ENCODE data around the gene STRADA.
A peak's percentile ranks its signal among the peaks of the same experiment; 100 is the strongest.

STRADA gene

DNA sequence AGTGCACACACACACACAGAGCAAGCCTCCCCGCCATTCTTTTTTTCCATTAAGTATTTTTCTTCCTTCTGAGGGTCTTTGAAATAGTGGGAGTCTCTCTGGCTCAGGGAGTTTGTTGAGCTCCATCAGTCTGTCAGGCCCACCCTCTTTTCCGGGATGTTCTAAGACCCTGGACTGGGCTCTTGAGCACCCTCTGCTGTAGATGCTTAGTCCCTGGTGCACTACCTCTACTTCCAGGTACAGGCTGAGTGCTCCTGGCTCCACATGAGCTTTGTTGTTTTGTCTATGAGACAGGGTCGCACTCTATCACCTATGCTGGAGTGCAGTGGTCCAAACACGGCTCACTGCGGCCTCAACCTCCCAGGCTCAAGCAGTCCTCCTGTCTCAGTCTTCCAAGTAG lies 62.4 kb downstream of the STRADA start:
- H3K27me3 Mint-ChIP-seq (ENCODE audit: low read depth, poor library complexity): no peaks in the 10 kb centered on the region
- DNase-seq: no peak
- peaks cover 30% of the 10 kb centered on the region for H3K36me3 Mint-ChIP-seq (ENCODE audit: low read depth)
- no peaks in the 10 kb centered on the region for H3K9me3 Mint-ChIP-seq
- H3K4me3 Mint-ChIP-seq: no peak overlapping the region
- TF ChIP-seq, protein P1, sequence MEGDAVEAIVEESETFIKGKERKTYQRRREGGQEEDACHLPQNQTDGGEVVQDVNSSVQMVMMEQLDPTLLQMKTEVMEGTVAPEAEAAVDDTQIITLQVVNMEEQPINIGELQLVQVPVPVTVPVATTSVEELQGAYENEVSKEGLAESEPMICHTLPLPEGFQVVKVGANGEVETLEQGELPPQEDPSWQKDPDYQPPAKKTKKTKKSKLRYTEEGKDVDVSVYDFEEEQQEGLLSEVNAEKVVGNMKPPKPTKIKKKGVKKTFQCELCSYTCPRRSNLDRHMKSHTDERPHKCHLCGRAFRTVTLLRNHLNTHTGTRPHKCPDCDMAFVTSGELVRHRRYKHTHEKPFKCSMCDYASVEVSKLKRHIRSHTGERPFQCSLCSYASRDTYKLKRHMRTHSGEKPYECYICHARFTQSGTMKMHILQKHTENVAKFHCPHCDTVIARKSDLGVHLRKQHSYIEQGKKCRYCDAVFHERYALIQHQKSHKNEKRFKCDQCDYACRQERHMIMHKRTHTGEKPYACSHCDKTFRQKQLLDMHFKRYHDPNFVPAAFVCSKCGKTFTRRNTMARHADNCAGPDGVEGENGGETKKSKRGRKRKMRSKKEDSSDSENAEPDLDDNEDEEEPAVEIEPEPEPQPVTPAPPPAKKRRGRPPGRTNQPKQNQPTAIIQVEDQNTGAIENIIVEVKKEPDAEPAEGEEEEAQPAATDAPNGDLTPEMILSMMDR (IDR thresholded peaks at IDR 0.05): no peak
- no peak overlapping the region for H3K27ac Mint-ChIP-seq
- H3K4me1 Mint-ChIP-seq: peaks cover 21% of the 10 kb centered on the region

DNA sequence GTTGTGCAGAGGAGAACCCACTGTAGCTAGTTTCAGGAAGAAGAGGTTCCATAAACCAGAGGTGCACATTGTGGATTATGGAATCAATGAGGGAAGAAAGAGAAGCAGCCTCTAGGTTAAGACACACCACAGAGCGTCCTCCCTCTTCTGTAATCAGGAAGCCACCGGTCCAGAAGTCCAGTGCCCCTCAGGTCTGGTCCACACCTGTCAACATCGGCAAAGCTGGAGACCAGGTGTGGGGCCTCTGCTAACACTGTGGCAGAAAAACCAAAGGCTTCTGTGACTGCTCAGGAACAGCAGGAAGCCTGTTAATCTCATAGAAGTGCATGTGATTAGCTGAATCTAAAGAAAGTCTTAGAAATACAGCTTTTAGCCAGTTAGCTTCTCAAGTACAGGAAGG lies 65.0 kb downstream of the STRADA start:
- no peak for DNase-seq
- Mint-ChIP-seq H3K27me3 (ENCODE audit: low read depth, poor library complexity) (no peaks in the 10 kb centered on the region), H3K27ac (peak overlapping the region; percentile 36), H3K4me1 (peaks cover 21% of the 10 kb centered on the region), H3K36me3 (ENCODE audit: low read depth) (peaks cover 12% of the 10 kb centered on the region), H3K4me3 (no peak overlapping the region), H3K9me3 (no peaks in the 10 kb centered on the region)
- TF ChIP-seq, protein P1 (IDR thresholded peaks at IDR 0.05): no peak

DNA sequence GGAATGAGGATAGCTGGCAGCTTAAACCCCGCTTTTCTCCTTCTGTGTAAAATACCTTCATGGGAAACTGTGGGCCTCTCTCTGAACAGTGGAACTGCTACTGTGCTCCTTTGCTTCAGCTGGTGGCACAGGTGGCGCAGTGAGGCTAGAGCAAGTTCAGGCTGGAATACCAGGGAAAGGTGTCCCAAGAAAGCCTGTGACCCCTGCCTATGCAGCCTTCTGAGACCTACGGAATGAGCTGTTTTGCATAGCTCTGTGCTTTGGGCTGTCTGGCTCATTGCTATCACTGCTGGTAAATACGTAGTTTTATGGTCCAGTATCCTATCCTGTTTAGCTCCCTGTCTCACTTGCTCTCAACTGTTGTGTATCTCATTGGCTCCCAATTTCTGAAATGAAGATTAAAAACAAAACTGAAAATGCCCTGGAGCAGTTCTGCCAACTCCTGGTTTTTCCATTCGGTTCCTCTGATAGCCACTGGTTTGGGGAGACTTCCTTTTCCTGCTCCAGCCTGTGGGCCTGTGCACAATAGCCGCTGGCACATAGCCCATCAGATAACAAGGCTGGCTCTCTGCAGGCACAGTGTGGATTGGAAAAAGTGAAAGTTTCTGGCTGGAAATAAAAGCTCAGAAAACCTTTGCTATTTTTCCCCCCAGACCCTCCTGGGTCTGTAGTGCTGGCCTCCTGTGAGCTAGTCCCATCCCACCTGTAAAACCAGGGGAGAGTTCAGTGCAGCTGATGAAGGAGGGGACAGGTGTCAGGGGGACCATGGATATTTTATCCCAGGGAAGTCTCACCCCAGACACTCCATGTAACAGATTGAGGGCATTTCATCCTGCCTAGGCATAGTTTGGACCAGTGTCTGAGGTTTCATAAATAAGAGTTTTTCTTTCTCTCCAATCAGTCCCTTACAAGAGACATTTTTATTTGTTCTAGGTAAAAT lies 65.7 kb downstream of the STRADA start:
- TF ChIP-seq, protein P1 (IDR thresholded peaks at IDR 0.05): no peak
- H3K9me3 Mint-ChIP-seq: no peaks in the 10 kb centered on the region
- H3K4me1 Mint-ChIP-seq: peaks cover 21% of the 10 kb centered on the region
- peak overlapping the region; percentile 66 for H3K27ac Mint-ChIP-seq
- H3K4me3 Mint-ChIP-seq: no peak overlapping the region
- H3K27me3 Mint-ChIP-seq (ENCODE audit: low read depth, poor library complexity): no peaks in the 10 kb centered on the region
- DNase-seq: no peak
- peaks cover 7% of the 10 kb centered on the region for H3K36me3 Mint-ChIP-seq (ENCODE audit: low read depth)

DNA sequence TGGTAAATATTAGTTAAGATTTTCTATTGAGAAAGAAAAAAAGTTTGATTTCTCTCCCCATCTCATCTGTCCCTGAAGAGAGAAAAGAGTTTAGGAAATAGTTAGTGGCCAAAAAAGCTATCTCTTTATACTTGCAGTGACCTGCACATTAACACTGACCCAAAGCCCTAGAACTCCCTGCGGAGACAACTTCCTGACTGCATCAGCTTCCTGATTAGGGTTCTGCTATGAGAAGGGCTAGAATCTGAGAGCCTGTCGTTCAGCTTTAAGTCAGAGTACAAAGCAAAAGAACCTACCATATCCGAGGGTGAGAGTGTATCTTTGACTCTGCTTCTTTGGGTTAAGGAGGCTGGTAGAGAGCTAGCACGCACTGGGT lies 66.4 kb downstream of the STRADA start:
- H3K4me3 Mint-ChIP-seq: no peak overlapping the region
- no peaks in the 10 kb centered on the region for H3K9me3 Mint-ChIP-seq
- peak overlapping the region; percentile 66 for H3K27ac Mint-ChIP-seq
- TF ChIP-seq, protein P1 (IDR thresholded peaks at IDR 0.05): no peak
- H3K27me3 Mint-ChIP-seq (ENCODE audit: low read depth, poor library complexity): no peaks in the 10 kb centered on the region
- DNase-seq: no peak
- peaks cover 21% of the 10 kb centered on the region for H3K4me1 Mint-ChIP-seq
- H3K36me3 Mint-ChIP-seq (ENCODE audit: low read depth): peaks cover 12% of the 10 kb centered on the region

DNA sequence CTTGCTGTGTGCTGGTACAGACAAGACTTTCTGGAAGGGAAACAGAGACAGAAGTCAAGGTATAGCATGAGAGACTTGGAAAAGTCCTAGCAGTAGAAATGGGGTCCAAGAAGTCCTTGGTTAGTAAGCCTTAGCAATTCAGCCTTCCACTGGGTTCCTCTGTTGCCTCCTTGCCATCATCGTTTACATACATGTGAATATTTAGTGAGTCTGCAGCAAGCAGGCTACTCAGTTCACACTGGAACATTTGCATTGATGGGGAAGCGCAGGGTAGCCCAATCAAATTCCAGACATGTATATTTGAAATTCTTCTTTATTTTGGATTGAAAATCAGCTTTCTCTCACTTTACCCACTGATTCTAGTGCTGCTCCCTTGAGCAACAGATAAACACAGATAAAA lies 68.7 kb downstream of the STRADA start:
- no peak overlapping the region for H3K27ac Mint-ChIP-seq

More for the DNA sequence above, 68.7 kb downstream of the STRADA start:
- Mint-ChIP-seq H3K27me3 (ENCODE audit: low read depth, poor library complexity) (no peaks in the 10 kb centered on the region), H3K4me1 (peaks cover 21% of the 10 kb centered on the region), H3K36me3 (ENCODE audit: low read depth) (peaks cover 13% of the 10 kb centered on the region), H3K4me3 (no peak overlapping the region), H3K9me3 (no peaks in the 10 kb centered on the region)
- TF ChIP-seq, protein P1 (IDR thresholded peaks at IDR 0.05): no peak
- DNase-seq: no peak

Measured in nephron progenitor cell (in vitro differentiated cells).